ENCODE data around the gene SLC25A19.
A peak's percentile ranks its signal among the peaks of the same experiment; 100 is the strongest.
"Not testable (repeated sequence)": the region's sequence is repeated elsewhere in the genome, so short reads cannot be mapped to it uniquely, and the experiment has no call there.

SLC25A19 gene

DNA sequence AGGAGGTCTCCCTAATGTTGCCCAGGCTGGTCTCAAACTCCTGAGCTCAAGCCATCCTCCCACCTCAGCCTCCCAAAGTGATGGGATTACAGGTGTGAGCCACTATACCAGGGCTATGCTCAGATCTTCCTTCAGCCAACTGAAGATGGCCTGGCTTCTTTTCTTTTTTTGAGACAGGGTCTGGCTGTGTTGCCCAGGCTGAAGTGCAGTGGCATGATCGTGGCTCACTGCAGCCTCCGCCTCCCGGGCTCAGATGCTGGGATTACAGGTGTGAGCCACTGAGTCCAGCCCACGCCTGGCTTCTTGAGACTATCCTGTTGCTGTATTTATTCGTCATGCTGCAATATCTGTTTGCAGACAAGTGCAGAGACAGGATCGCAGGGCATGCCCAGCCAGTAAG, 4.1 kb downstream of the SLC25A19 start (continued):
- TF ChIP-seq ISL1 (CRISPR knock-in tag; IDR thresholded peaks at IDR 0.05) = no peak
- no peak for TF ChIP-seq ZNF565 (CRISPR knock-in tag; conservative IDR thresholded peaks at IDR 0.05; ENCODE audit: low read depth)
- TF ChIP-seq TCF4 (CRISPR knock-in tag; IDR thresholded peaks at IDR 0.05; ENCODE audit: borderline replicate concordance) = no peak
- TF ChIP-seq ARNTL (CRISPR knock-in tag; IDR thresholded peaks at IDR 0.05; ENCODE audit: borderline replicate concordance, low read depth) = no peak
- TF ChIP-seq GLIS3 (CRISPR knock-in tag; IDR thresholded peaks at IDR 0.05) = no peak
- no peak for TF ChIP-seq PATZ1 (CRISPR knock-in tag; IDR thresholded peaks at IDR 0.05; ENCODE audit: borderline replicate concordance)

GRCh38 chr17:75280189-75280588, 9.0 kb downstream of the SLC25A19 start:
- not testable (repeated sequence) for ATAC-seq

GRCh38 chr17:75277664-75278071, 11.6 kb downstream of the SLC25A19 start:
- peak; percentile 17; the same call in 2 of the 3 replicates for ATAC-seq
- TF ChIP-seq ZNF70 (CRISPR knock-in tag; IDR thresholded peaks at IDR 0.05) (no peak), ZFP30 (CRISPR knock-in tag; IDR thresholded peaks at IDR 0.05) (no peak), ISL1 (CRISPR knock-in tag; IDR thresholded peaks at IDR 0.05) (no peak), SNAI2 (CRISPR knock-in tag; IDR thresholded peaks at IDR 0.05) (no peak), BACH2 (CRISPR knock-in tag; IDR thresholded peaks at IDR 0.05; ENCODE audit: borderline replicate concordance) (no peak), CSDC2 (CRISPR knock-in tag; IDR thresholded peaks at IDR 0.05) (no peak), GLIS3 (CRISPR knock-in tag; IDR thresholded peaks at IDR 0.05) (no peak), TSHZ2 (CRISPR knock-in tag; IDR thresholded peaks at IDR 0.05) (no peak), ARNTL (CRISPR knock-in tag; IDR thresholded peaks at IDR 0.05; ENCODE audit: borderline replicate concordance, low read depth) (no peak), PPARA (CRISPR knock-in tag; IDR thresholded peaks at IDR 0.05; ENCODE audit: borderline replicate concordance) (no peak), TCF4 (CRISPR knock-in tag; IDR thresholded peaks at IDR 0.05; ENCODE audit: borderline replicate concordance) (no peak), ESRRG (CRISPR knock-in tag; IDR thresholded peaks at IDR 0.05) (no peak), OSR1 (CRISPR knock-in tag; IDR thresholded peaks at IDR 0.05) (no peak), ZC3H10 (CRISPR knock-in tag; IDR thresholded peaks at IDR 0.05) (no peak), ZFP3 (CRISPR knock-in tag; IDR thresholded peaks at IDR 0.05) (no peak), RARB (CRISPR knock-in tag; IDR thresholded peaks at IDR 0.05) (no peak), ZNF8 (CRISPR knock-in tag; IDR thresholded peaks at IDR 0.05) (no peak)
- TF ChIP-seq, protein P1, sequence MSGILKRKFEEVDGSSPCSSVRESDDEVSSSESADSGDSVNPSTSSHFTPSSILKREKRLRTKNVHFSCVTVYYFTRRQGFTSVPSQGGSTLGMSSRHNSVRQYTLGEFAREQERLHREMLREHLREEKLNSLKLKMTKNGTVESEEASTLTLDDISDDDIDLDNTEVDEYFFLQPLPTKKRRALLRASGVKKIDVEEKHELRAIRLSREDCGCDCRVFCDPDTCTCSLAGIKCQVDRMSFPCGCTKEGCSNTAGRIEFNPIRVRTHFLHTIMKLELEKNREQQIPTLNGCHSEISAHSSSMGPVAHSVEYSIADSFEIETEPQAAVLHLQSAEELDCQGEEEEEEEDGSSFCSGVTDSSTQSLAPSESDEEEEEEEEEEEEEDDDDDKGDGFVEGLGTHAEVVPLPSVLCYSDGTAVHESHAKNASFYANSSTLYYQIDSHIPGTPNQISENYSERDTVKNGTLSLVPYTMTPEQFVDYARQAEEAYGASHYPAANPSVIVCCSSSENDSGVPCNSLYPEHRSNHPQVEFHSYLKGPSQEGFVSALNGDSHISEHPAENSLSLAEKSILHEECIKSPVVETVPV (CRISPR knock-in tag; IDR thresholded peaks at IDR 0.05) = no peak
- TF ChIP-seq, protein P2, sequence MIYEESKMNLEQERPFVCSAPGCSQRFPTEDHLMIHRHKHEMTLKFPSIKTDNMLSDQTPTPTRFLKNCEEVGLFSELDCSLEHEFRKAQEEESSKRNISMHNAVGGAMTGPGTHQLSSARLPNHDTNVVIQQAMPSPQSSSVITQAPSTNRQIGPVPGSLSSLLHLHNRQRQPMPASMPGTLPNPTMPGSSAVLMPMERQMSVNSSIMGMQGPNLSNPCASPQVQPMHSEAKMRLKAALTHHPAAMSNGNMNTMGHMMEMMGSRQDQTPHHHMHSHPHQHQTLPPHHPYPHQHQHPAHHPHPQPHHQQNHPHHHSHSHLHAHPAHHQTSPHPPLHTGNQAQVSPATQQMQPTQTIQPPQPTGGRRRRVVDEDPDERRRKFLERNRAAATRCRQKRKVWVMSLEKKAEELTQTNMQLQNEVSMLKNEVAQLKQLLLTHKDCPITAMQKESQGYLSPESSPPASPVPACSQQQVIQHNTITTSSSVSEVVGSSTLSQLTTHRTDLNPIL (CRISPR knock-in tag; IDR thresholded peaks at IDR 0.05; ENCODE audit: low read depth) = no peak
- TF ChIP-seq, protein P3, sequence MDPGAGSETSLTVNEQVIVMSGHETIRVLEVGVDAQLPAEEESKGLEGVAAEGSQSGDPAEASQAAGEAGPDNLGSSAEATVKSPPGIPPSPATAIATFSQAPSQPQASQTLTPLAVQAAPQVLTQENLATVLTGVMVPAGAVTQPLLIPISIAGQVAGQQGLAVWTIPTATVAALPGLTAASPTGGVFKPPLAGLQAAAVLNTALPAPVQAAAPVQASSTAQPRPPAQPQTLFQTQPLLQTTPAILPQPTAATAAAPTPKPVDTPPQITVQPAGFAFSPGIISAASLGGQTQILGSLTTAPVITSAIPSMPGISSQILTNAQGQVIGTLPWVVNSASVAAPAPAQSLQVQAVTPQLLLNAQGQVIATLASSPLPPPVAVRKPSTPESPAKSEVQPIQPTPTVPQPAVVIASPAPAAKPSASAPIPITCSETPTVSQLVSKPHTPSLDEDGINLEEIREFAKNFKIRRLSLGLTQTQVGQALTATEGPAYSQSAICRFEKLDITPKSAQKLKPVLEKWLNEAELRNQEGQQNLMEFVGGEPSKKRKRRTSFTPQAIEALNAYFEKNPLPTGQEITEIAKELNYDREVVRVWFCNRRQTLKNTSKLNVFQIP (CRISPR knock-in tag; IDR thresholded peaks at IDR 0.05; ENCODE audit: borderline replicate concordance, low read depth) = no peak

Data from SK-N-SH treated with all-trans-retinoic acid at 6 μM for 48 hours (cell line).